ENCODE results near the gene ZDHHC8.
A peak's percentile ranks its signal among the peaks of the same experiment; 100 is the strongest.

DNA sequence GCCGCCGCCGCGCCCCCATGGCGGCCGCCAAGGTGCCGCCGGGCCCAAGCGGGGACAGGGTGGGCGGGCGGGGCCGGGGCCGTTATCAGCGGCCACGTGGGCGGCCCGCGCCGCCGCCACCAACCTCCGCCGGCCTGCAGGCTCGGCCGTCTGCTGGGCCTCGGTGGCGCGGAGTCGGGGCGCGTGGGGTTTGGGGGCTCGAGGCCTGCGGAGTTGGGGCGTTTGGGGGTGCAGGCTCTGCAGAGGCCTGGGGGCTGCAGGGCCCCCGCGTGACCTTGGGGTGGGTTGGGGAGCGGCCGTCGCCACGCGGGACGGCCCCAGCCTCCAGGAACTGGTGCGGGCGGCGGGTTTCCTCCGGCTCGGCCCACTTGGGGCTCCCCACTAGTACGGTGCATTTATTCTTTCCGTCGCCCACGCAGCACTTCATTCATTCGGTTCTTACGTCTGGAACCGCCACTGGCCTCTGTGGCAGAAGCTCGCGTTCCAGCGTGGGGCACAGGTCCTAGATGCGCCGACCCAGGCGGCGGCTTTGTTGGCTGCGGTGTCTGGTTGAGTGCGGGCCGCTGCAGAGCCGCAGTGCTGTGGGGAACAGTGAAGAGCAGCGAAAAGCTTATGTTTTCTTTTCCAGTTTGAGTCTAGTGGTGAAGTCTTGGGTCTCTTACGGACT is 13.8 kb upstream of the ZDHHC8 start:
- TF ChIP-seq FOSL1 (IDR thresholded peaks at IDR 0.05; ENCODE audit: low read depth) (no peak), ZFX (IDR thresholded peaks at IDR 0.05) (peak; percentile 92; the same call in 1 of the 2 replicates)

Measured in HCT116 (cell line).